Stimulated activated CD4-positive, alpha-beta T cell treated with anti-CD3 and anti-CD28 coated beads, Interleukin-2, amount 100 ng/mL, for 4 hours (primary cell): ENCODE measurements around the gene CKAP2.
"Not testable (repeated sequence)": the region's sequence is repeated elsewhere in the genome, so short reads cannot be mapped to it uniquely, and the experiment has no call there.

Source experiments
- DNase-seq: peaks from one replicate; pipeline ENCODE4 v3.0.0-alpha.2; 2020; ENCODE audit warnings: low read depth

The CKAP2 gene

DNA sequence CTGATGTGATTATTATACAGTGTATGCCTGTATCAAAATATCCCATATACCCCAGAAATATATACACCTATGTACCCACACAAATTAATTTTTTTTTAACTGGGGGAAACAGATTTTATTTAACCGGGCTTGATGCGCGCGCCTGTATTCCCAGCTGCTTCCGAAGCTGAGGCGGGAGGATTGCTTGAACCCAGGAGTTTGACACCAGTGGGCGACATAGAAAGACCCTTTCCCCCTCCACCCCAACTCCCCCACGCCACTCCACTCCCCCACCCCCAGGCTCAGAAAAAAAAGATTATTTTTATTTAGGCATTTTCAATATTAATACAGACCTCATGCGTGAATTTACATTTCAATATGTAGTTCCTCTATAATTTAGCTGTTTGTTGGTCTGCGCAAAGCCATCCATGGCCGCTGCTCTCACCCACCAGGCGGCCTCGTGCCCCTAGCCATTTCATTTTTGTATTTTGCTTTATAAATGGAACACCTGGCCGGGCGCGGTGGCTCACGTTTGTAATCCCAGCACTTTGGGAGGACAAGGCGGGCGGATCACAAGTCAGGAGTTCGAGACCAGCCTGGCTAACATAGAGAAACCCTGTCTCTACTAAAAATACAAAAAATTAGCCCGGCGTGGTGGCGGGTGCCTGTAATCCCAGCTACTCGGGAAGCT lies 4.0 kb upstream of the CKAP2 start:
- DNase-seq, result no peak

DNA sequence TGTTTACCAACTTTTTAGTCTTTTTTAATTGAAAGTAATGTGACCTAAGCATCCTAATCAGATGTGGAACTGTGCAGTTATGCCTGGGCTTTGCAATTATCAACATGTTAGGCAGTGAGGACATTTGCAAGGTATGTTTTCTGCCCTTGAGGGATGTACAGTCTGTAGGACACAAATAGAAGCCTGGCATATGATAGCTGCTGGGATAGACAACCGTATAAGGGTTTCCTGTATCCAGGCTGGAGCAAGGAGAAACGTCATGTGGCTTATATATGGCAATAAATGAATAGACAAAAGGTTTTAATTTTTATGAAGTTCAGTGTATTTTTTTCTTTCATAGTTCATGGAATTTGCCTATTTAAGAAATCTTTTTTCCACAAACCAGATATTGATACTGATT lies 2.8 kb upstream of the CKAP2 start:
- no peak for DNase-seq

DNA sequence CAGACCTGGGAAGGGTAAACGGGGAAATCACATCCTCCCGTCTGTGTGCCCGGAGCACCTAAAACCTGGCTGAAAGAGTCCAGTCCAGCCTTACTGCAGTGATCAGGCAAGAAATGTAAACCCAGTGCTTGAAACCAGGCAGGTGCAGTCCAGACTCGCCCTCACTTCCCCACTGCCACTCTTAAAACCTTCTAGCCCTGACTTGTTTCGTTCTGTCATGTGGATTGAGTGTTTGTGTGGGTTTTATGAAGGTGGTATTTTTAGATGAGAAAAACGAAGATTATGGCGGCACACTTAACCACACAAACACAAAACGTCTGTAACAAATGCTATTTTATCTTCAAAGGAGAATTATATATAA lies 839 bp upstream of the CKAP2 start:
- DNase-seq, result no peak

DNA sequence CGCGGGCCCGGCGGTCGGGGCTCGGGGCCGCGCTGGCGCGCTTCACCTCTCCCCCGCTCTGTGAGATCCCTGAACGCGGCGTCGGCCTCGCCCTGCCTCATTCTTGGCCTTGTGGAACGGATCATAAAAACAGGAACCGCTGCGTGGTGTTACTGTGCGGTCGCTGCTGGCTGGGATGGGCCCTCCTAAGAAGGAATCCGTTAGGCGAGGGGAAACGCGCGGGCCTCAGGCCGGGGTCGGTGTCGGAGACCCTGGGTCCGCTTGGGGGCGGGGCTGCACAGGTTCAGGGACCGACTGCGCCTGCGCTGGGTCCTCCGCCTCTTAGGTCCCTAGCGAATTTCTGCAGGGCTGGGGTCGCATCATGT lies 381 bp downstream of the CKAP2 start:
- peak; percentile 70 for DNase-seq

DNA sequence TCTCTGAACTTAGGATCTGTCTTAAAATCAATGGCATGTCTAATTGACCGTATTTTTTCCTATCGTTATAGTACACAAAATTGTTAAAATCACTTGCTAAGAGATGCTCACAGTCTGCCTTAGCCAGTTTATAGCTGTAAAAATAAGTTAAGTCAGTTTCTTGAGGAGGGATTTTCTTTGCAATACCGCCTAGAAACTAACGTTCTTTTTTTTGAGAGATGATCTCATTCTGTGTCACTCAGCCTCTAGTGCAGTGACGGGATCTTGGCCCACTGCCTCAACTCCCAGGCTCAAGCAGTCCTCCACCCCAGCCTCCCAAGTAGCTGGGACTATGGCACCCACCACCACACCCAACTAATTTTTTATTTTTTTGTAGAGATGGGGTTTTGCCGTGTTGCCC lies 4.4 kb downstream of the CKAP2 start:
- DNase-seq, result no peak

DNA sequence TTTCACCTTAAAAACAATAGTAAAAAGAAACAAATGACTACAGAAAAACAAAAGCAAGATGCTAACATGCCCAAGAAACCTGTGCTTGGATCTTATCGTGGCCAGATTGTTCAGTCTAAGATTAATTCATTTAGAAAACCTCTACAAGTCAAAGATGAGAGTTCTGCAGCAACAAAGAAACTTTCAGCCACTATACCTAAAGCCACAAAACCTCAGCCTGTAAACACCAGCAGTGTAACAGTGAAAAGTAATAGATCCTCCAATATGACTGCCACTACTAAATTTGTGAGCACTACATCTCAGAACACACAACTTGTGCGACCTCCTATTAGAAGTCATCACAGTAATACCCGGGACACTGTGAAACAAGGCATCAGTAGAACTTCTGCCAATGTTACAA lies 6.0 kb downstream of the CKAP2 start:
- DNase-seq, result no peak

DNA sequence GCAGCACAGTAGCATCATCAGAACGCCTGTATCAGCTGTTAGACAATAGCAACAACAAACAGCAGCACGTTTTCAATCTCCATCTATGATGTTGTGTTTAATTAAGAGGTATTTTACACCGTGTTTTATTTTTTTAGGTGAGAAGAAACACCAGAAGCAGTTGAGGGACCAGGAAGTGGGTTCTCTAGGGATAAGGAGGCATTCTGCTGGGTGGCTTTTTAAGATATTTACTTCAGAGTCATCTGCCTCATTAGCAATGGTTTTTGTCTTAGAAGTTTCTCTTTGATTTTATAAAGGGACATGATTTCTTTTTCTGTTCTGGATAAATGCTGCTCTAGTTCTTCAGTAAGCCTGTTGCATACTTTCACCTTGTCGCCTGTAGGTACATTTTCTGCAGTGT lies 8.2 kb downstream of the CKAP2 start:
- DNase-seq, result no peak

DNA sequence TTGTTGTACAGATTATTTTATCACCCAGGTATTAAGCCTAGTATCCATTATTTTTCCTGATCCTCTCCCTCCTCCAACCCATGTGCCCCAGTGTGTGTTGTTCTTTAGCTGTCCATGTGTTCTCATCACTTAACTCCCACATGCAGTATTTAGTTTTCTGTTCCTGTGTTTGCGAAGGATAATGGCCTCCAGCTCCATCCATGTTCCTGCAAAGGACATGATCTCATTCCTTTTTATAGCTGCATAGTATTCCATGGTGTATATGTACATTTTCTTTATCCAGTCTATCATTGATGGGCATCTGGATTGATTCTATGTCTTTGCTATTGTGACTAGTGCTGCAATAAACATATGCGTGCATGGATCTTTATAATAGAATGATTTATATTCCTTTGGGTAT lies 13.2 kb downstream of the CKAP2 start:
- DNase-seq, result not testable (repeated sequence)

DNA sequence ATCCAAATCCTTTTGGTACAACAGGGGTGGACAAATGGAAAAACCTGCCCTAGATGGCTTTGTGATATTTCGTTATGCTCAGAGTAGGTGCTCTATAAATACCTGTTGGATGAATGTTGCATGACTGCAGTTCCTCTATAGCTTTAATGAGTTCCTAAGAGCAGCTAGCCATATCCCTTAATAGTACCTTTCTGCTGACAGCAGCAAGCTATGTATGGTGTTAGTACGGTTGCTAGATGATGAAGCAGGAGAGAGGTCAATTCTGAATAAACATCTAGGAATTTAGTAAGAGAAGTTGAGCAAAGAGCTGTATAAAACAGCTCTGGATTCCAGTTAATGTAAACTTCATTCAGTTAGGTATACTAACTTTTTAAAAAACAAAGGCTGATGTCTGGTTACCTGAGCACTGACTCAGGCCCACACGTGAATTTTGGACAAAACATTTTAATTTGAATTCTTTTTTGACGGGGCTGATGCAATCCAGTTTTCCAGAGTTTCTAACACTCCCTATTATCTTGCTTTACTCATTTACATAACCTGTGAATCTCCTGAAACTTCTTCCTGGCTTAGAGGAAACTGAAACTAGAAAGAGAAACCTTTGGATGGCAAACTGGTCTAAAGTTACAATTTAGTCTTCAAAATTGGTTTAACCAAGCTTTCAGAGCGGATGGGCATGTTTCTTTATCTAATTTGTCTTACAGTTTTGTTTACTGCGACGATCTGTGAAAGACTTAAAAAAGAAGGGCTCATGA lies 25.6 kb downstream of the CKAP2 start:
- DNase-seq, result not testable (repeated sequence)

DNA sequence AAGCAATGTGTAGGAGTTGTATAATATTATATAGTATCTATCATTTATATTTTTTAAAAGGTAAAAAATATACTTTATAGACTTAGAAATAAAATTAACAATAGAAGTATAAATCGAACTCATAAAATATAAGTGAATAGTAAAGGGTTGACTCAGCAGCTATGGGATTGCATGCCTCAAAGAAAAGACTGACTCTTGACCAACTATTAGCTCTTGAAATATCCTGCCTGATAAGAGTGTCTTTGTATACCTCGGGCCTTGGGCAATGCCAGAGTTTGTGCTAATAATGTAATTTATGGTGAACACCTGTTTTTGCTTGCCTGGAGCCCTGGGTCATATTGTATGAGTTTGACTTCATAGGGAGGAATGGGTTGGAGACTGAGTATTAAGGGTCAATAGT lies 31.8 kb downstream of the CKAP2 start:
- not testable (repeated sequence) for DNase-seq

DNA sequence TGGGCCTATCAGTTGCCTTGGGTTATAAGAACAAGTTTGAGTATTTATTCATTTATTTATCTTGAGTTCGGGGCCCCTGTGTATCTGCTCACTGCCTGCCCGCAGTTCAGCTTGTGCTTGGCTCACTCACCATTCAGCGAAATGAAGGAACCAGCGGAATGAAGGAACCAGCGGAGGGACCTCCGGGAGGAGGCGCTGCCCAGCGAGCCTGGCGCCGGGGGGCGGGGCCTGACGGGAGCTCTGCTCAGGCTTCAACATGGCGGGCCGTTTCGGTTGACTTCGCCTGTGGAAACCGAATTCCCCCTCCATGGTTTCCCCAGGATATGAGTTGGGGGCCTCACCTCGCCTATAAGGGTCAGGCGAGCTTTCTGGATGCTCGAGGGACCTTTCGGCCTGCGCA lies 33.5 kb downstream of the CKAP2 start:
- not testable (repeated sequence) for DNase-seq

DNA sequence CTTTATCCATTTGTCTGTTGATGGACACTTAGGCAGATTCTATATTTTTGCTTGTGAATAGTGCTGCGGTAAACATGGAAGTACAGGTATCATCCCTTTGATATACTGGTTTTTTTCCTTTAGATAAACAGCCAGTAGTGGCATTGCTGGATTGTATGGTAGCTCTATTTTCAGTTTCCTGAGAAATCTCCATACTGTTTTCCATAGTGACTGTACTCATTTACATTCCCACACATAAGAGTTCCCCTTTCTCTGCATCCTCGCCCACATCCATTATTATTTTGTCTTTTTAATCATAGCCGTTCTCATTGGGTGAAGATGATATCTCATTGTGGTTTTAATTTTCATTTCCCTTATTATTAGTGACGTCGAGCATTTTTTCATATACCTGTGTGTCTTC lies 35.7 kb downstream of the CKAP2 start:
- not testable (repeated sequence) for DNase-seq

DNA sequence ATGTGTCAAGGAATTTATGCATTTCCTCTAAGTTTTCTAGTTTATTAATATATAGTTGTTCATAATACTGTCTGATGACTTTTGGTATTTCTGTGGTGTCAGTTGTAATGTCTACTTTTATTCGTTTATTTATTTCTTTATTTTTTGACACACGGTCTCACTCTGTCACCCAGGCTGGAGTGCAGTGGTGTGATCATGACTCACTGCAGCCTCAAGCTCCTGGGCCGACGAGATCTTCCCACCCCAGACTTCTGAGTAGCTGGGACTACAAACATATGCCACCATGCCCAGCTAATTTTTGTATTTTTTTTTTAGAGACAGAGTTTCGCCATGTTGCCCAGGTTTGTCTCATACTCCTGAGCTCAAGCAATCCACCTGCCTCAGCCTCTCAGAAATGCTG lies 39.0 kb downstream of the CKAP2 start:
- DNase-seq, result not testable (repeated sequence)

DNA sequence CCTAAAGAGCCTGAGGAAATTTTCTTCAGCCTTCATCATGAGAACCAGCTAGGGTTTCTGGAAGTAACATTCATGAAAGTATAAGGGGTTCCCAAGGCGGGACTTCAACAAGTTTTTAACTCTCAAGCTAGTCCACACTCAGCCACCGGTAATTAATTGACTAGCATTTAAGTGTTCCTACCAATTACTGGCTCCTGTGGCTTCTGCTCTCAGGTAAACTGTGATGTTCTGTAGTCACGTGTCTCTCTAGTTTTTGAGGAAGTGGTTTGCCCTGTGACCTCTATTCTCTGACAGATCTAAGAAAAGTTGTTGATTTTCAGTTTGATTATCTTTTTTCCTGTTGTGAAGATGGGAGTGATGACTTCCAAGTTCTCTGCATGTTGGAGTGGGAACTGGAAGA lies 42.7 kb downstream of the CKAP2 start:
- DNase-seq, result not testable (repeated sequence)

DNA sequence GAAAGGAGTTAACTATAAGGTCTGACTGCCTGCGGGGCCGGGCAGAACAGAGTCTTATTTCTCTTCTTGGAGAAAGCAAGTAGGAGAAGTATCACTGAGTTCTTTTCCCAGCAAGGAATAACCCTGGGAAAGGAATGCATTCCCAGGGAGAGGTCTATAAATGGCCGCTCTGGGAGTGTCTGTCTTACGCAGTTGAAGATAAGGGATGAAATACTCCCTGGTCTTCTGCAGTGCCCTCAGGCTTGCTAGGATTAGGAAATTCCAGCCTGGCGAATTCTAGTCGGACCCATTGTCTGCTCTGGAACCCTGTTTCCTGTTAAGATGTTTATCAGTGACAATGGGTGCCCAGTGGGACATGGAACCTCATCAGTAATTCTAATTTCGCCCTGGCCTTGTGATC lies 47.0 kb downstream of the CKAP2 start:
- DNase-seq, result not testable (repeated sequence)

DNA sequence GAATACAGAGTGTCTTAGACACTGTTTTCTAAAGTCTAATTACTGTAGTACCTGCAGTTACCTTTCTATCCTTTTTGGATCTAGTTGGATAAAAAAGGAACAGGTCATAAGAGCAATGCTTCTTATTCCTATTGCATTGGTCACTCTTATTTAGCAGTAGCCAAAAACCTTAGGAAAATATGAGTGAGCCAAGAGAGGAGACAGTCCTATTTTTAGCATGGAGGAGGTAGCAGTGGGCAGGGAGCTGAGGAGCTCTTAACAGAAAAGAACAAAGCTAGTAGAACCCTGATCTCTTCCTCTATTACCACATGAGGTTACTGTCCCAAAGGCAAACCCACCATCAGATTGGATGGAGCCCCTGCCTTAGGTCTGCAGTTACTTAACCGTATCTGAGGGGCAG lies 50.6 kb downstream of the CKAP2 start:
- DNase-seq, result not testable (repeated sequence)

DNA sequence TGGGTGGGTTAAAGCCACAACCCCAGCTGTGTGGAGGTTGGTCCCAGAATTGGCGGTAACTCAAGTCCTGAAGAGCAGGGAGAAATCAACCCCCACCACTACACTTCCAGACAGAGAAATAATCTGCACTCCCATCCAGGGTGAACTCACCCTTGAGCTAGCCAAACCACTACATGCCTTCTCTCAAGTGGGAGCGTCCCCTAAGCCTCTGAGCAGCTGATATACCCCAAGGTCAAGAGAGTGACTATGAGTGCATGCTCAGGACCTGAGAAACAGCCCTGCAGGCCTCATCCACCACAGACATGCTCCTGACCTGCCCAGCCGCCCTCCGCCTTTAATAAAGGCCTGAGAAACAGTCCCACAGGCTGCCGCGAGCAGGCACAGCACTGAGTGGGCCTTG lies 54.3 kb downstream of the CKAP2 start:
- DNase-seq, result not testable (repeated sequence)

DNA sequence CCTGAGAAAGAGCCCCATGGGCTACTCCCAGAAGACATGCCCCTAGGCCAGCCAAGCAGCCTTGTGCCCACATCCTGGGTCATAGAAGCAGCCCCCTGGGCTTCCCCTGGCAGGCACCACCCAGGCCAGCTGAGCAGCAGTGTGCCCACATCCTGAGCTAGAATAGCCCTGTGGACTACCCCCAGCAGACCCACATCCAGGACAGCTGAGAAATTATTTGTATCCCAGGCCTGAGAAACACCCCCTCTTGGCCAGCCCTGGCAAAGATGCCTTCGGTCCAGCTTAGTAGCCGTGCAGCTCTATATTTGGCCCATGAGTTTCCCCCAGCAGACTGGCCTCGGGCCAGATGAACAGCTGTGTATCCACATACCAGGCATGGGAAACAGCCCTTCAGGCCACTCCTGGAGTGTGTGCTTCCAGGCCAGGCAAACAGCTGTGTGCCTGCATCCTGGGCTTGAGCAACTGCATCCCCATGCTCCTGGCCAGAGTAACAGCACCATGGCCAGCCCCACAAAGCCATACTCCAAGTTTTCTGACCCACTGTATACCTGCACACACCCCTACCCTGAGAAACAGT lies 55.0 kb downstream of the CKAP2 start:
- DNase-seq, result not testable (repeated sequence)

DNA sequence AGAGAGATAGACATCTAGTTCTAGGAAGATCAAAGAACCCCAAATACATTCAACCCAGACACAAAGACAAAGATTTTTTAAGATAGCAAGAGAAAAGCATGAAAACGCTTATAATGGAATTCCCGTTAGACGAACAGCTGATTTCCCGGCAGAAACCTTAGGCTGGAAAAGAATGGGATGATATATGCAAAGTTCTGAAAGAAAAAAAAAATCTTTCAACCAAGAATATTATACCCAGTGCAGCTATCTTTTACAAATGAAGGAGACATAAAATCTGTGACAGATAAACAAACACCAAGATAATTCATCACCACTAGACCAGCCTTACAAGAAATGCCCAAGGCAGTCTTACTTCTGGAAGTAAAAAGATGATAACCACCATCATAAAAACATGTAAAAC lies 56.3 kb downstream of the CKAP2 start:
- DNase-seq, result not testable (repeated sequence)

DNA sequence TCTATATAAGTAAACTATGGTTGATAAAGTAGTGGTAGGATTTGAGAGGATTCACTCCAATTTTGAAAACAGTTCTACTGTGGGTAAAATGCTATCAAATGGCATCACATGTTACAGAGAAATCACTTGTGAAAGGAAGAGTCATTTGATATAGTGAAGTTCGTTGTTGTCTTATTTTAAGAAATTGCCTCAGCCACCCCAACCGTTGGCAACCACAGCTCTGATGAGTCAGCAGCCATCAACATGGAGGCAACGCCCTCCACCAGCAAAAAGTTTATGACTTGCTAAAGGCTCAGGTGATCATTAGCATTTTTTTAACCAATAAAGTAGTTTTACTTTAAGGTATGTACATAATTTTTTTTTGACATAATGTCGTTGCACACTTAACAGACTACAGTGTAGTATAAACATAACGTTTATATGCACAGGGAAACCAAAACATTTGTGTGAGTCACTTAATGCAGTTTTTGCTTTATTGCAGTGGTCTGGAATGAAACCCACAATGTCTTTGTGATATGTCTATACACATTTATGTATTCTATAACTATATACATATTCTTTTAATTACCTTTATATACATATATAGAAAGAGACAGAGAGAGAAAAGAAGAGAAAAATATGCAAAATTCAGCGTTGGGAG lies 58.8 kb downstream of the CKAP2 start:
- not testable (repeated sequence) for DNase-seq

DNA sequence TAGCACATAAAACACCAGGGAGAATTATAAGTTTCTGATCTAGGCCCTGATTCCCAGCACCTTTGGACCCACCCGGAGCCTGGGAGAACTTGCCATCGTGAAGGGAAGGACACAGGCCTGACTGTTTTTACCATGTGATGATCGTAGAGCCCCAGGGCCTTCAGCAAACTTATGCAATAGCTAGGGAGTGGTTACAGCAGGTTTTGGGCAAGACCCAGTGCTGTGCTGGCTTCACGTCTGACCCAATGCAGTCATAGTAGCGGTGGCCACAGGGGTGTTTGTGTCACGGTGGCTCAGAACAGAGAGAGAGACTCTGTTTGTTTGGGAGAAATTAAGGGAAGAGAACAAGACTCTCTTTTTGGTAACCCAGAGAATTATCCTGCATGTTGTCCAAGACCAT lies 68.0 kb downstream of the CKAP2 start:
- not testable (repeated sequence) for DNase-seq
